Measurements from ENCODE around the gene FBXO36.

Gene FBXO36

GRCh38 chr2:229880892-229881586 is 41.3 kb upstream of the FBXO36 start:
- DNase-seq (ENCODE audit: low read depth) = no peak
- TF ChIP-seq CTCF (IDR thresholded peaks at IDR 0.05; ENCODE audit: low read depth, low read length) (no peak), MAX (IDR thresholded peaks at IDR 0.05; ENCODE audit: low read depth, low read length) (no peak), MYC (IDR thresholded peaks at IDR 0.05; ENCODE audit: low read depth, low read length) (no peak), POLR2A (IDR thresholded peaks at IDR 0.05; ENCODE audit: extremely low read depth, insufficient read length) (no peak)
- H3K4me3 ChIP-seq (ENCODE audit: low read depth, low read length) = no peak overlapping the region

- no peak for DNase-seq (ENCODE audit: low read depth)
- H3K4me3 ChIP-seq (ENCODE audit: low read depth, low read length) = no peak overlapping the region
- TF ChIP-seq POLR2A (IDR thresholded peaks at IDR 0.05; ENCODE audit: extremely low read depth, insufficient read length) = no peak
- no peak for TF ChIP-seq MAX (IDR thresholded peaks at IDR 0.05; ENCODE audit: low read depth, low read length)
- TF ChIP-seq MYC (IDR thresholded peaks at IDR 0.05; ENCODE audit: low read depth, low read length) = no peak
- TF ChIP-seq CTCF (IDR thresholded peaks at IDR 0.05; ENCODE audit: low read depth, low read length) = no peak
Observed at GRCh38 chr2:229882583-229882982, 39.7 kb upstream of the FBXO36 start.

GRCh38 chr2:229884775-229885699 is 37.3 kb upstream of the FBXO36 start:
- no peak overlapping the region for H3K4me3 ChIP-seq (ENCODE audit: low read depth, low read length)
- no peak for DNase-seq (ENCODE audit: low read depth)

GRCh38 chr2:229887441-229887840 is 34.9 kb upstream of the FBXO36 start:
- no peak for DNase-seq (ENCODE audit: low read depth)
- no peak overlapping the region for H3K4me3 ChIP-seq (ENCODE audit: low read depth, low read length)
- TF ChIP-seq MYC (IDR thresholded peaks at IDR 0.05; ENCODE audit: low read depth, low read length) (no peak), POLR2A (IDR thresholded peaks at IDR 0.05; ENCODE audit: extremely low read depth, insufficient read length) (no peak), MAX (IDR thresholded peaks at IDR 0.05; ENCODE audit: low read depth, low read length) (no peak), CTCF (IDR thresholded peaks at IDR 0.05; ENCODE audit: low read depth, low read length) (no peak)

More at GRCh38 chr2:229884775-229885699, 37.3 kb upstream of the FBXO36 start:
- TF ChIP-seq MAX (IDR thresholded peaks at IDR 0.05; ENCODE audit: low read depth, low read length) = no peak

GRCh38 chr2:229888031-229888430 is 34.3 kb upstream of the FBXO36 start:
- no peak for DNase-seq (ENCODE audit: low read depth)
- TF ChIP-seq POLR2A (IDR thresholded peaks at IDR 0.05; ENCODE audit: extremely low read depth, insufficient read length) (no peak), CTCF (IDR thresholded peaks at IDR 0.05; ENCODE audit: low read depth, low read length) (no peak), MAX (IDR thresholded peaks at IDR 0.05; ENCODE audit: low read depth, low read length) (no peak), MYC (IDR thresholded peaks at IDR 0.05; ENCODE audit: low read depth, low read length) (no peak)
- H3K4me3 ChIP-seq (ENCODE audit: low read depth, low read length) = no peak overlapping the region

GRCh38 chr2:229889023-229889422 is 33.3 kb upstream of the FBXO36 start:
- H3K4me3 ChIP-seq (ENCODE audit: low read depth, low read length) = no peak overlapping the region
- no peak for DNase-seq (ENCODE audit: low read depth)
- TF ChIP-seq CTCF (IDR thresholded peaks at IDR 0.05; ENCODE audit: low read depth, low read length) = no peak
- TF ChIP-seq MYC (IDR thresholded peaks at IDR 0.05; ENCODE audit: low read depth, low read length) = no peak
- no peak for TF ChIP-seq POLR2A (IDR thresholded peaks at IDR 0.05; ENCODE audit: extremely low read depth, insufficient read length)
- no peak for TF ChIP-seq MAX (IDR thresholded peaks at IDR 0.05; ENCODE audit: low read depth, low read length)
